ENCODE data around the gene KRT80. TPM values are rescaled to one million over a fixed set of nuclear protein-coding genes. Genes with fewer than 3 reads are reported as not detected.

Gene KRT80
- total RNA-seq, 1 donor from 2014 or later: 2.7 TPM

GRCh38 chr12:52146822-52147366, 44.9 kb downstream of the KRT80 start:
- Mint-ChIP-seq H3K4me3 (no peak overlapping the region), H3K27ac (peak overlapping the region; percentile 30), H3K27me3 (ENCODE audit: low read depth) (no peaks in the 10 kb centered on the region), H3K9me3 (no peaks in the 10 kb centered on the region), H3K36me3 (no peaks in the 10 kb centered on the region), H3K4me1 (peaks cover 43% of the 10 kb centered on the region)
- no peak for DNase-seq (ENCODE audit: low spot score in 2 of 2, unreplicated experiment in 2 of 2)
- no peak for TF ChIP-seq CTCF (IDR thresholded peaks at IDR 0.05; ENCODE audit: unreplicated experiment)

GRCh38 chr12:52146089-52146821, 45.6 kb downstream of the KRT80 start:
- TF ChIP-seq CTCF (IDR thresholded peaks at IDR 0.05; ENCODE audit: unreplicated experiment): no peak
- Mint-ChIP-seq H3K27ac (peak overlapping the region; percentile 39), H3K9me3 (no peaks in the 10 kb centered on the region), H3K4me3 (no peak overlapping the region), H3K36me3 (no peaks in the 10 kb centered on the region), H3K4me1 (peaks cover 39% of the 10 kb centered on the region), H3K27me3 (ENCODE audit: low read depth) (no peaks in the 10 kb centered on the region)
- DNase-seq (ENCODE audit: low spot score in 2 of 2, unreplicated experiment in 2 of 2): no peak

GRCh38 chr12:52145228-52146088, 46.4 kb downstream of the KRT80 start:
- no peaks in the 10 kb centered on the region for H3K9me3 Mint-ChIP-seq
- no peak for TF ChIP-seq CTCF (IDR thresholded peaks at IDR 0.05; ENCODE audit: unreplicated experiment)
- peak overlapping the region; percentile 39 for H3K27ac Mint-ChIP-seq
- no peak for DNase-seq (ENCODE audit: low spot score in 2 of 2, unreplicated experiment in 2 of 2)
- peaks cover 39% of the 10 kb centered on the region for H3K4me1 Mint-ChIP-seq
- H3K36me3 Mint-ChIP-seq: no peaks in the 10 kb centered on the region
- no peak overlapping the region for H3K4me3 Mint-ChIP-seq
- H3K27me3 Mint-ChIP-seq (ENCODE audit: low read depth): no peaks in the 10 kb centered on the region

GRCh38 chr12:52144512-52145227, 47.1 kb downstream of the KRT80 start:
- peaks cover 34% of the 10 kb centered on the region for H3K4me1 Mint-ChIP-seq
- TF ChIP-seq CTCF (IDR thresholded peaks at IDR 0.05; ENCODE audit: unreplicated experiment): no peak
- H3K9me3 Mint-ChIP-seq: no peaks in the 10 kb centered on the region
- no peaks in the 10 kb centered on the region for H3K27me3 Mint-ChIP-seq (ENCODE audit: low read depth)
- peak overlapping the region; percentile 21 for H3K27ac Mint-ChIP-seq
- H3K4me3 Mint-ChIP-seq: no peak overlapping the region
- no peaks in the 10 kb centered on the region for H3K36me3 Mint-ChIP-seq
- DNase-seq (ENCODE audit: low spot score in 2 of 2, unreplicated experiment in 2 of 2): no peak

- Mint-ChIP-seq H3K27ac (no peak overlapping the region), H3K4me1 (peaks cover 26% of the 10 kb centered on the region), H3K27me3 (ENCODE audit: low read depth) (no peaks in the 10 kb centered on the region), H3K9me3 (no peaks in the 10 kb centered on the region), H3K36me3 (no peaks in the 10 kb centered on the region), H3K4me3 (no peak overlapping the region)
- DNase-seq (ENCODE audit: low spot score in 2 of 2, unreplicated experiment in 2 of 2): no peak
- no peak for TF ChIP-seq CTCF (IDR thresholded peaks at IDR 0.05; ENCODE audit: unreplicated experiment)
Observed at GRCh38 chr12:52142431-52142830, 49.4 kb downstream of the KRT80 start.

All from mesothelial cell of epicardium (in vitro differentiated cells).